A204.1 (cell line): ENCODE results near the gene NXF3.
"Not testable (repeated sequence)": the region's sequence is repeated elsewhere in the genome, so short reads cannot be mapped to it uniquely, and the experiment has no call there.

Experiments used
- FAIRE-seq: peaks from 2 replicates; lab custom pipeline; 2012; peaks lifted over from hg19 to GRCh38; lab: Jason Lieb, UNC

Gene NXF3

GRCh38 chrX:103092942-103093341 is at the start of gene NXF3:
Gene NXF3, minus strand, starts transcription at chrX:103093143. Its CDS starts 120 bp downstream, at chrX:103093023.
- no peak for FAIRE-seq

- FAIRE-seq, result not testable (repeated sequence)
These were observed 43.6 kb upstream of the NXF3 start for GRCh38 chrX:103136528-103136927.

GRCh38 chrX:103124284-103124683 is 31.3 kb upstream of the NXF3 start:
- FAIRE-seq, result no peak

- no peak for FAIRE-seq
These were observed 27.8 kb upstream of the NXF3 start for GRCh38 chrX:103120748-103121147.

- not testable (repeated sequence) for FAIRE-seq
These were observed 24.0 kb upstream of the NXF3 start for GRCh38 chrX:103116970-103117369.

GRCh38 chrX:103109497-103109896 is 16.6 kb upstream of the NXF3 start:
- FAIRE-seq, result not testable (repeated sequence)

GRCh38 chrX:103107836-103108235 is 14.9 kb upstream of the NXF3 start:
- FAIRE-seq, result no peak

- not testable (repeated sequence) for FAIRE-seq
These were observed 14.3 kb upstream of the NXF3 start for GRCh38 chrX:103107227-103107737.

- FAIRE-seq, result not testable (repeated sequence)
These were observed 11.4 kb upstream of the NXF3 start for GRCh38 chrX:103104370-103104769.

- not testable (repeated sequence) for FAIRE-seq
These were observed 10.9 kb upstream of the NXF3 start for GRCh38 chrX:103103866-103104265.

GRCh38 chrX:103101299-103102042 is 8.5 kb upstream of the NXF3 start:
- FAIRE-seq, result no peak

- no peak for FAIRE-seq
These were observed 7.5 kb upstream of the NXF3 start for GRCh38 chrX:103100484-103100883.

GRCh38 chrX:103099691-103100090 is 6.7 kb upstream of the NXF3 start:
- FAIRE-seq, result no peak

- no peak for FAIRE-seq
These were observed 5.5 kb upstream of the NXF3 start for GRCh38 chrX:103098488-103098887.

GRCh38 chrX:103081051-103081450 is 11.9 kb downstream of the NXF3 start:
- FAIRE-seq, result no peak

- FAIRE-seq, result no peak
These were observed 19.5 kb downstream of the NXF3 start for GRCh38 chrX:103073467-103073866.

GRCh38 chrX:103066606-103067005 is 26.3 kb downstream of the NXF3 start:
- no peak for FAIRE-seq

GRCh38 chrX:103063918-103064434 is 29.0 kb downstream of the NXF3 start, which contains the start of gene BEX1:
Gene BEX1, minus strand, starts transcription at chrX:103064171. Its CDS starts 897 bp downstream, at chrX:103063274.
- no peak for FAIRE-seq

GRCh38 chrX:103063191-103063845 is 29.6 kb downstream of the NXF3 start:
- no peak for FAIRE-seq

GRCh38 chrX:103061486-103061885 is 31.5 kb downstream of the NXF3 start:
- FAIRE-seq, result no peak

- FAIRE-seq, result no peak
These were observed 36.0 kb downstream of the NXF3 start for GRCh38 chrX:103056902-103057301.

GRCh38 chrX:103052625-103053024 is 40.3 kb downstream of the NXF3 start:
- FAIRE-seq, result no peak

- FAIRE-seq, result no peak
These were observed 41.6 kb downstream of the NXF3 start for GRCh38 chrX:103051260-103051789.
